KMS-11 (cell line): ENCODE data around the gene RNF213.

Source experiments
- H2AFZ ChIP-seq: fragments of 200-600 bp; sonication (generic); 2 replicates; pipeline ENCODE4 v1.6.1; 2016; ENCODE audit warnings: antibody characterized with exemption, mixed run types, low read depth
- H3K27ac ChIP-seq: fragments of 200-600 bp; sonication (generic); 2 replicates; pipeline ENCODE4 v1.6.1; 2016; ENCODE audit warnings: mild to moderate bottlenecking, mixed run types
- H3K27me3 ChIP-seq: fragments of 200-600 bp; sonication (generic); 2 replicates; pipeline ENCODE4 v1.6.1; 2017; ENCODE audit warnings: mild to moderate bottlenecking, low read depth, mixed run types, moderate library complexity; ENCODE audit not compliant: insufficient read depth
- H3K36me3 ChIP-seq: fragments of 200-600 bp; sonication (generic); 2 replicates; pipeline ENCODE4 v1.6.1; 2017; ENCODE audit warnings: mild to moderate bottlenecking, mixed run types; ENCODE audit not compliant: insufficient read depth
- H3K4me1 ChIP-seq: fragments of 200-600 bp; sonication (generic); 2 replicates; pipeline ENCODE4 v1.6.1; 2016; ENCODE audit warnings: mild to moderate bottlenecking, low read depth, mixed run types; ENCODE audit not compliant: poor library complexity, severe bottlenecking
- H3K4me2 ChIP-seq: fragments of 200-600 bp; sonication (generic); 2 replicates; pipeline ENCODE4 v1.7.0; 2016; ENCODE audit warnings: mild to moderate bottlenecking, mixed run types
- H3K4me3 ChIP-seq: fragments of 200-600 bp; sonication (generic); IDR thresholded peaks from 2 replicates; pipeline ENCODE4 v1.6.1; 2017; ENCODE audit warnings: low read depth, low read length, mixed read lengths; ENCODE audit not compliant: insufficient read depth
- H3K79me2 ChIP-seq: fragments of 200-600 bp; sonication (generic); 2 replicates; pipeline ENCODE4 v1.6.1; 2016; ENCODE audit warnings: low read depth, mixed run types; ENCODE audit not compliant: insufficient read depth
- H3K9ac ChIP-seq: fragments of 200-600 bp; sonication (generic); 2 replicates; pipeline ENCODE4 v1.6.1; 2016; ENCODE audit warnings: mild to moderate bottlenecking, mixed run types
- H4K20me1 ChIP-seq: fragments of 200-600 bp; sonication (generic); 2 replicates; pipeline ENCODE4 v1.6.1; 2016; ENCODE audit warnings: mild to moderate bottlenecking, mixed run types; ENCODE audit not compliant: insufficient read depth
- CTCF ChIP-seq: fragments of 200-600 bp; sonication (generic); conservative IDR thresholded peaks from 2 replicates; pipeline ENCODE4 v1.6.1; 2017; ENCODE audit warnings: low read depth, mild to moderate bottlenecking, antibody characterized with exemption, low read length, moderate library complexity, mixed read lengths

The RNF213 gene

GRCh38 chr17:80441133-80441578 lies 180.5 kb downstream of the RNF213 start:
- no peaks in the 10 kb centered on the region for H4K20me1 ChIP-seq
- no peaks in the 10 kb centered on the region for H3K36me3 ChIP-seq
- TF ChIP-seq CTCF: no peak

GRCh38 chr17:80441598-80442322 lies 181.1 kb downstream of the RNF213 start:
- Histone ChIP-seq H3K4me1 (no peaks in the 10 kb centered on the region), H3K27me3 (peaks cover 96% of the 10 kb centered on the region), H3K27ac (no peak overlapping the region), H3K79me2 (no peaks in the 10 kb centered on the region), H2AFZ (no peak overlapping the region), H3K9ac (no peak overlapping the region), H3K4me2 (no peak overlapping the region), H4K20me1 (no peaks in the 10 kb centered on the region), H3K4me3 (no peak overlapping the region), H3K36me3 (no peaks in the 10 kb centered on the region)
- TF ChIP-seq CTCF: no peak

More at GRCh38 chr17:80441133-80441578, 180.5 kb downstream of the RNF213 start:
- Histone ChIP-seq H2AFZ (no peak overlapping the region), H3K4me1 (no peaks in the 10 kb centered on the region), H3K27me3 (peaks cover 96% of the 10 kb centered on the region), H3K27ac (no peak overlapping the region), H3K4me2 (no peak overlapping the region), H3K4me3 (no peak overlapping the region), H3K79me2 (no peaks in the 10 kb centered on the region), H3K9ac (no peak overlapping the region)

- Histone ChIP-seq H3K4me1 (no peaks in the 10 kb centered on the region), H3K27me3 (peaks cover 96% of the 10 kb centered on the region), H3K4me3 (no peak overlapping the region), H2AFZ (no peak overlapping the region), H3K4me2 (no peak overlapping the region), H3K27ac (no peak overlapping the region), H3K36me3 (no peaks in the 10 kb centered on the region), H4K20me1 (no peaks in the 10 kb centered on the region), H3K79me2 (no peaks in the 10 kb centered on the region), H3K9ac (no peak overlapping the region)
- no peak for TF ChIP-seq CTCF
Measured at GRCh38 chr17:80442323-80442659, 181.6 kb downstream of the RNF213 start.

- no peak overlapping the region for H3K9ac ChIP-seq
- no peak for TF ChIP-seq CTCF
- H3K27ac ChIP-seq: no peak overlapping the region
- H2AFZ ChIP-seq: no peak overlapping the region
- no peak overlapping the region for H3K4me3 ChIP-seq
- peaks cover 96% of the 10 kb centered on the region for H3K27me3 ChIP-seq
- no peaks in the 10 kb centered on the region for H3K79me2 ChIP-seq
- no peak overlapping the region for H3K4me2 ChIP-seq
- no peaks in the 10 kb centered on the region for H3K36me3 ChIP-seq
- no peaks in the 10 kb centered on the region for H4K20me1 ChIP-seq
- no peaks in the 10 kb centered on the region for H3K4me1 ChIP-seq
Measured at GRCh38 chr17:80442764-80443163, 182.1 kb downstream of the RNF213 start.
